ENCODE data around the gene ASIC2.

Gene ASIC2

GRCh38 chr17:33302394-33302793 lies 9.3 kb upstream of the ASIC2 start:
- no peak overlapping the region for H3K27ac ChIP-seq (ENCODE audit: low read depth, low read length, poor library complexity, severe bottlenecking)

GRCh38 chr17:33300241-33300640 lies 7.1 kb upstream of the ASIC2 start:
- Histone ChIP-seq H3K79me2 (ENCODE audit: insufficient read depth, low read length) (no peaks in the 10 kb centered on the region), H3K4me2 (ENCODE audit: low read length) (no peak overlapping the region), H3K9me2 (ENCODE audit: low read depth, low read length) (no peaks in the 10 kb centered on the region), H4K20me1 (ENCODE audit: insufficient read depth, low read length) (no peaks in the 10 kb centered on the region), H2AFZ (ENCODE audit: low read length) (no peak overlapping the region), H3F3A (ENCODE audit: insufficient read depth, low read length) (no peaks in the 10 kb centered on the region), H3K9ac (ENCODE audit: low read length) (no peak overlapping the region), H3K9me3 (ENCODE audit: low read length) (no peaks in the 10 kb centered on the region), H3K36me3 (ENCODE audit: insufficient read depth, low read length) (no peaks in the 10 kb centered on the region), H3K4me1 (ENCODE audit: insufficient read depth, low read length, severe bottlenecking) (no peaks in the 10 kb centered on the region), H3K27ac (ENCODE audit: low read depth, low read length, poor library complexity, severe bottlenecking) (no peak overlapping the region), H3K27me3 (ENCODE audit: insufficient read depth, low read length) (no peaks in the 10 kb centered on the region), H3K4me3 (ENCODE audit: low read depth, low read length, poor library complexity, severe bottlenecking) (no peak overlapping the region)
- TF ChIP-seq CTCF (IDR thresholded peaks at IDR 0.05; ENCODE audit: low read length), result no peak

More at GRCh38 chr17:33302394-33302793, 9.3 kb upstream of the ASIC2 start:
- TF ChIP-seq CTCF (IDR thresholded peaks at IDR 0.05; ENCODE audit: low read length), result no peak
- TF ChIP-seq EZH2 (IDR thresholded peaks at IDR 0.05; ENCODE audit: borderline replicate concordance, low read length), result no peak
- no peaks in the 10 kb centered on the region for H3K4me1 ChIP-seq (ENCODE audit: insufficient read depth, low read length, severe bottlenecking)
- no peak overlapping the region for H2AFZ ChIP-seq (ENCODE audit: low read length)
- H4K20me1 ChIP-seq (ENCODE audit: insufficient read depth, low read length), result no peaks in the 10 kb centered on the region
- no peak overlapping the region for H3K4me3 ChIP-seq (ENCODE audit: low read depth, low read length, poor library complexity, severe bottlenecking)
- H3F3A ChIP-seq (ENCODE audit: insufficient read depth, low read length), result no peaks in the 10 kb centered on the region
- no peaks in the 10 kb centered on the region for H3K27me3 ChIP-seq (ENCODE audit: insufficient read depth, low read length)
- no peak overlapping the region for H3K4me2 ChIP-seq (ENCODE audit: low read length)
- no peaks in the 10 kb centered on the region for H3K36me3 ChIP-seq (ENCODE audit: insufficient read depth, low read length)
- H3K9me3 ChIP-seq (ENCODE audit: low read length), result no peaks in the 10 kb centered on the region
- no peaks in the 10 kb centered on the region for H3K79me2 ChIP-seq (ENCODE audit: insufficient read depth, low read length)
- no peak overlapping the region for H3K9ac ChIP-seq (ENCODE audit: low read length)
- no peaks in the 10 kb centered on the region for H3K9me2 ChIP-seq (ENCODE audit: low read depth, low read length)

- no peaks in the 10 kb centered on the region for H3F3A ChIP-seq (ENCODE audit: insufficient read depth, low read length)
- H3K79me2 ChIP-seq (ENCODE audit: insufficient read depth, low read length), result no peaks in the 10 kb centered on the region
- TF ChIP-seq EZH2 (IDR thresholded peaks at IDR 0.05; ENCODE audit: borderline replicate concordance, low read length) (no peak), CTCF (IDR thresholded peaks at IDR 0.05; ENCODE audit: low read length) (no peak)
- no peaks in the 10 kb centered on the region for H3K9me3 ChIP-seq (ENCODE audit: low read length)
- no peaks in the 10 kb centered on the region for H3K9me2 ChIP-seq (ENCODE audit: low read depth, low read length)
- H4K20me1 ChIP-seq (ENCODE audit: insufficient read depth, low read length), result no peaks in the 10 kb centered on the region
- H2AFZ ChIP-seq (ENCODE audit: low read length), result no peak overlapping the region
- no peak overlapping the region for H3K27ac ChIP-seq (ENCODE audit: low read depth, low read length, poor library complexity, severe bottlenecking)
- H3K9ac ChIP-seq (ENCODE audit: low read length), result no peak overlapping the region
- no peaks in the 10 kb centered on the region for H3K4me1 ChIP-seq (ENCODE audit: insufficient read depth, low read length, severe bottlenecking)
- no peak overlapping the region for H3K4me3 ChIP-seq (ENCODE audit: low read depth, low read length, poor library complexity, severe bottlenecking)
- no peaks in the 10 kb centered on the region for H3K36me3 ChIP-seq (ENCODE audit: insufficient read depth, low read length)
- no peaks in the 10 kb centered on the region for H3K27me3 ChIP-seq (ENCODE audit: insufficient read depth, low read length)
- H3K4me2 ChIP-seq (ENCODE audit: low read length), result no peak overlapping the region
These were observed 6.0 kb upstream of the ASIC2 start for GRCh38 chr17:33299115-33299514.

Data from OCI-LY1 (cell line).